Measurements from ENCODE around the gene PCDH12.

DNA sequence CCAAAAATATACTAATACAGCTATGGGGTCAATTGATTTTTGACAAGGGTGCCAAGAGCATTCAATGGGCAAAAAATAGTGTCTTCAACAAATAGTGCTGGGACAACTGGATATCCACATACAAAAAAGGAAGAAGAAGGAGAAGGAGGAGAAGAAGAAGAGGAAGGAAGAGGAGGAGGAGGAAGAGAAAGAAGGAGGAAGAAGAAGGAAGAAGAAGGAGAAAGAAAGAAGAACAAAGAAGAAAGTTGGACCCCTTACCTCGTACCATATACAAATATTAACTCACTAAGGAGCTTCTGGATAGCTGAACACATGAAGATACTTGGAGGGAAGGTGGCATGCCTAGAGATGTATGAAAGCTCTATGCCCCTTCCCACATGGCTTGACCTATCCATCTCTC lies 51.5 kb downstream of the PCDH12 start:
- TF ChIP-seq POLR2A (IDR thresholded peaks at IDR 0.05), result no peak
- TF ChIP-seq, protein P1, sequence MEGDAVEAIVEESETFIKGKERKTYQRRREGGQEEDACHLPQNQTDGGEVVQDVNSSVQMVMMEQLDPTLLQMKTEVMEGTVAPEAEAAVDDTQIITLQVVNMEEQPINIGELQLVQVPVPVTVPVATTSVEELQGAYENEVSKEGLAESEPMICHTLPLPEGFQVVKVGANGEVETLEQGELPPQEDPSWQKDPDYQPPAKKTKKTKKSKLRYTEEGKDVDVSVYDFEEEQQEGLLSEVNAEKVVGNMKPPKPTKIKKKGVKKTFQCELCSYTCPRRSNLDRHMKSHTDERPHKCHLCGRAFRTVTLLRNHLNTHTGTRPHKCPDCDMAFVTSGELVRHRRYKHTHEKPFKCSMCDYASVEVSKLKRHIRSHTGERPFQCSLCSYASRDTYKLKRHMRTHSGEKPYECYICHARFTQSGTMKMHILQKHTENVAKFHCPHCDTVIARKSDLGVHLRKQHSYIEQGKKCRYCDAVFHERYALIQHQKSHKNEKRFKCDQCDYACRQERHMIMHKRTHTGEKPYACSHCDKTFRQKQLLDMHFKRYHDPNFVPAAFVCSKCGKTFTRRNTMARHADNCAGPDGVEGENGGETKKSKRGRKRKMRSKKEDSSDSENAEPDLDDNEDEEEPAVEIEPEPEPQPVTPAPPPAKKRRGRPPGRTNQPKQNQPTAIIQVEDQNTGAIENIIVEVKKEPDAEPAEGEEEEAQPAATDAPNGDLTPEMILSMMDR (IDR thresholded peaks at IDR 0.05), result no peak

Data from vagina (tissue), 2 donors.